ENCODE results near the gene SUSD6.
"Not testable (repeated sequence)": the region's sequence is repeated elsewhere in the genome, so short reads cannot be mapped to it uniquely, and the experiment has no call there.

SUSD6 gene

DNA sequence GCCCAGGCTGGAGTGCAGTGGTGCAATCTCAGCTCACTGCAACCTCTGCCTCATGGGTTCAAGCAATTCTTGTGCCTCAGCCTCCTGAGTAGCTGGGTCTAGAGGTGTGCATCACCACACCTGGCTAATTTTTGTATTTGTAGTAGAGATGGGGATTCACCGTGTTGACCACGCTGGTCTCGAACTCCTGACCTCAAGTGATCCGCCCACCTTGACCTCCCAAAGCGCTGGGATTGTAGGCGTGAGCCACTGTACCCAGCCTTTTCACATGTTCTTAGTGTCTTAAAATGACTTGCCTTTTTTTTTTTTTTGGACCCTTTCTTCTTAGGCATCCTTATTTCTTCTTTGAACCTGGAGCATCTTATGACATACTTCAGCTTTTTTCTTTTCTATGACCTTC, 87.8 kb downstream of the SUSD6 start:
- H3K4me1 ChIP-seq (ENCODE audit: control insufficient read depth in 2 of 2, insufficient read depth in 1 of 2, low read depth in 1 of 2, low read length in 2 of 2): peaks cover 23 to 60% of the 10 kb centered on the region in 2 donors
- not testable (repeated sequence) for H3K27me3 ChIP-seq (ENCODE audit: control insufficient read depth in 3 of 3, insufficient read depth in 3 of 3, low read depth in 1 of 3, low read length in 3 of 3); H4K8ac ChIP-seq (ENCODE audit: low read depth, low read length); H3K4me2 ChIP-seq (ENCODE audit: insufficient read depth, low read length, poor library complexity, severe bottlenecking); H3K4me3 ChIP-seq (ENCODE audit: low read length in 2 of 2); H3K14ac ChIP-seq (ENCODE audit: low read length); H3K4ac ChIP-seq (ENCODE audit: low read length); H2AFZ ChIP-seq (ENCODE audit: low read length); H2BK120ac ChIP-seq (ENCODE audit: low read depth, low read length); DNase-seq (ENCODE audit: low spot score); H3K79me1 ChIP-seq (ENCODE audit: low read depth, low read length); H2BK12ac ChIP-seq (ENCODE audit: low read length); H3K27ac ChIP-seq (replicated peaks; ENCODE audit: low read length); H3K9ac ChIP-seq (ENCODE audit: low read depth, low read length, poor library complexity); H2BK5ac ChIP-seq (ENCODE audit: low read length); H3K36me3 ChIP-seq (replicated peaks in 1 of 2; ENCODE audit: control insufficient read depth in 2 of 2, insufficient read depth in 2 of 2, low read length in 2 of 2); H4K91ac ChIP-seq (ENCODE audit: low read depth, low read length, poor library complexity); H2AK5ac ChIP-seq (ENCODE audit: low read depth, low read length); H3K23ac ChIP-seq (ENCODE audit: low read depth, low read length, poor library complexity); H3K9me3 ChIP-seq (replicated peaks in 1 of 2; ENCODE audit: control insufficient read depth in 2 of 2, insufficient read depth in 1 of 2, low read depth in 1 of 2, low read length in 2 of 2); H2BK15ac ChIP-seq (ENCODE audit: low read length); H3K18ac ChIP-seq (ENCODE audit: low read length)
- WGBS, 2 donors (ENCODE audit: extremely low coverage in 2 of 2, insufficient read length in 2 of 2, insufficient replicate concordance in 1 of 2): no CpG with 5 or more reads among the region's 6 CpGs

- WGBS, 2 donors (ENCODE audit: extremely low coverage in 2 of 2, insufficient read length in 2 of 2, insufficient replicate concordance in 1 of 2): no CpG with 5 or more reads among the region's 6 CpGs
- no peaks in the 10 kb centered on the region for H3K27me3 ChIP-seq (ENCODE audit: control insufficient read depth in 3 of 3, insufficient read depth in 3 of 3, low read depth in 1 of 3, low read length in 3 of 3)
- H3K4me2 ChIP-seq (ENCODE audit: insufficient read depth, low read length, poor library complexity, severe bottlenecking): no peak overlapping the region
- H3K9ac ChIP-seq (ENCODE audit: low read depth, low read length, poor library complexity): no peak overlapping the region
- H3K9me3 ChIP-seq (replicated peaks in 1 of 2; ENCODE audit: control insufficient read depth in 2 of 2, insufficient read depth in 1 of 2, low read depth in 1 of 2, low read length in 2 of 2): no peaks in the 10 kb centered on the region
- no peak overlapping the region for H3K14ac ChIP-seq (ENCODE audit: low read length)
- no peak for DNase-seq (ENCODE audit: low spot score)
- H4K91ac ChIP-seq (ENCODE audit: low read depth, low read length, poor library complexity): no peak overlapping the region
- no peak overlapping the region for H2BK15ac ChIP-seq (ENCODE audit: low read length)
- no peak overlapping the region for H2AFZ ChIP-seq (ENCODE audit: low read length)
- H3K4me3 ChIP-seq (ENCODE audit: low read length in 2 of 2): no peak overlapping the region
- no peak overlapping the region for H2BK120ac ChIP-seq (ENCODE audit: low read depth, low read length)
- H3K4me1 ChIP-seq (ENCODE audit: control insufficient read depth in 2 of 2, insufficient read depth in 1 of 2, low read depth in 1 of 2, low read length in 2 of 2): peaks cover 20 to 55% of the 10 kb centered on the region in 2 donors
- no peak overlapping the region for H3K23ac ChIP-seq (ENCODE audit: low read depth, low read length, poor library complexity)
- H3K18ac ChIP-seq (ENCODE audit: low read length): no peak overlapping the region
- no peak overlapping the region for H3K27ac ChIP-seq (replicated peaks; ENCODE audit: low read length)
- H2AK5ac ChIP-seq (ENCODE audit: low read depth, low read length): no peak overlapping the region
- H2BK5ac ChIP-seq (ENCODE audit: low read length): no peak overlapping the region
- H3K36me3 ChIP-seq (replicated peaks in 1 of 2; ENCODE audit: control insufficient read depth in 2 of 2, insufficient read depth in 2 of 2, low read length in 2 of 2): peaks cover 0 to 4% of the 10 kb centered on the region in 2 donors
- no peak overlapping the region for H2BK12ac ChIP-seq (ENCODE audit: low read length)
- H4K8ac ChIP-seq (ENCODE audit: low read depth, low read length): no peak overlapping the region
- no peaks in the 10 kb centered on the region for H3K79me1 ChIP-seq (ENCODE audit: low read depth, low read length)
- no peak overlapping the region for H3K4ac ChIP-seq (ENCODE audit: low read length)
These were observed 88.4 kb downstream of the SUSD6 start for GRCh38 chr14:69699748-69700303.

DNA sequence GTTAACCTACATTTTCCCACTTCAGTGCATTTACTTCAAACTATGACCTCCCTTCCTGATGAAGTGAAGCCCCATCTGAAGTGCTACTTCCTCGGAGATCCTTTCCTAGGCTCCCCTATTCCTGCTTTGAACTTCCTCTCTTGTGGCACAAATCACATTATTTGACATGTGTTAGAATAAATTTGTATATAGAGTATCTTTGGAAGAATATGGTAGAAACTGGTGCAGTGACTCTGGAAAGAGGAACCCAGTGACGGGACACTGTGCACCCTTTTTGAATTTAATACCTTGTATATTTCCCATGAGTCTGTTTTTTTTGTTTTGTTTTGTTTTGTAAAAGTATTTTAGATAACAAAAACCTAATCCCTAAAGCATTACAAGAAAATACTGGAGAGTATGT, 89.2 kb downstream of the SUSD6 start:
- no peaks in the 10 kb centered on the region for H3K27me3 ChIP-seq (ENCODE audit: control insufficient read depth in 3 of 3, insufficient read depth in 3 of 3, low read depth in 1 of 3, low read length in 3 of 3)
- no peak for DNase-seq (ENCODE audit: low spot score)
- H3K9ac ChIP-seq (ENCODE audit: low read depth, low read length, poor library complexity): no peak overlapping the region
- H3K4me3 ChIP-seq (ENCODE audit: low read length in 2 of 2): no peak overlapping the region
- H3K79me1 ChIP-seq (ENCODE audit: low read depth, low read length): no peaks in the 10 kb centered on the region
- no peak overlapping the region for H2AK5ac ChIP-seq (ENCODE audit: low read depth, low read length)
- peaks cover 13 to 48% of the 10 kb centered on the region in 2 donors for H3K4me1 ChIP-seq (ENCODE audit: control insufficient read depth in 2 of 2, insufficient read depth in 1 of 2, low read depth in 1 of 2, low read length in 2 of 2)
- no peak overlapping the region for H2BK120ac ChIP-seq (ENCODE audit: low read depth, low read length)
- H4K8ac ChIP-seq (ENCODE audit: low read depth, low read length): no peak overlapping the region
- H3K9me3 ChIP-seq (replicated peaks in 1 of 2; ENCODE audit: control insufficient read depth in 2 of 2, insufficient read depth in 1 of 2, low read depth in 1 of 2, low read length in 2 of 2): no peaks in the 10 kb centered on the region
- no peak overlapping the region for H4K91ac ChIP-seq (ENCODE audit: low read depth, low read length, poor library complexity)
- H3K23ac ChIP-seq (ENCODE audit: low read depth, low read length, poor library complexity): no peak overlapping the region
- no peak overlapping the region for H2BK12ac ChIP-seq (ENCODE audit: low read length)
- H3K27ac ChIP-seq (replicated peaks; ENCODE audit: low read length): no peak overlapping the region
- no peak overlapping the region for H2BK5ac ChIP-seq (ENCODE audit: low read length)
- no peak overlapping the region for H3K4me2 ChIP-seq (ENCODE audit: insufficient read depth, low read length, poor library complexity, severe bottlenecking)
- H2BK15ac ChIP-seq (ENCODE audit: low read length): no peak overlapping the region
- no peak overlapping the region for H3K14ac ChIP-seq (ENCODE audit: low read length)
- no peak overlapping the region for H2AFZ ChIP-seq (ENCODE audit: low read length)
- peaks cover 0 to 4% of the 10 kb centered on the region in 2 donors for H3K36me3 ChIP-seq (replicated peaks in 1 of 2; ENCODE audit: control insufficient read depth in 2 of 2, insufficient read depth in 2 of 2, low read length in 2 of 2)
- H3K4ac ChIP-seq (ENCODE audit: low read length): no peak overlapping the region
- no peak overlapping the region for H3K18ac ChIP-seq (ENCODE audit: low read length)
- WGBS, 2 donors (ENCODE audit: extremely low coverage in 2 of 2, insufficient read length in 2 of 2, insufficient replicate concordance in 1 of 2): no CpG with 5 or more reads among the region's 2 CpGs

DNA sequence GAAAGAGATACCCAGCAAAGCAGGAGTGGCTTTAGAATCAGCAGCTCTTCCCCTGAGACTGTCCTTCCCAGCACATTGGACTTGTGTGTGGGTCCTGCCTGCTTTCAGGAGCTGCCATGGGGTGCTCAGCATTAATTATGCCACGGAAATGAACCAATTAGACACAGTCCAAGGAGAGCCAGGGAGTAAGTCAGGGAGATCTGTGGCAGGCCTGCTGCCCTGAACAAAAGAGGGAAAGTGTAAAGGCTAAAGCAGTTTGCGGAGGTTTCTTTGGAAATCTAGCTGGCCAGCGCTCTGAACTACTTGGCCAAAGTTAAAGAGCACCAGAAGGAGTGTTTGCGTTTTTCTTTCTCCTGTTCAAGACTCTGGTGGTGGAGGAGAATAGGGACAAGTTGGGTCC, 89.9 kb downstream of the SUSD6 start:
- Histone ChIP-seq H3K4me1 (ENCODE audit: control insufficient read depth in 2 of 2, insufficient read depth in 1 of 2, low read depth in 1 of 2, low read length in 2 of 2) (peaks cover 12 to 41% of the 10 kb centered on the region in 2 donors), H2BK15ac (ENCODE audit: low read length) (no peak overlapping the region), H3K4me2 (ENCODE audit: insufficient read depth, low read length, poor library complexity, severe bottlenecking) (no peak overlapping the region), H3K9ac (ENCODE audit: low read depth, low read length, poor library complexity) (no peak overlapping the region), H3K23ac (ENCODE audit: low read depth, low read length, poor library complexity) (no peak overlapping the region), H3K79me1 (ENCODE audit: low read depth, low read length) (no peaks in the 10 kb centered on the region), H3K27ac (replicated peaks; ENCODE audit: low read length) (no peak overlapping the region), H2BK12ac (ENCODE audit: low read length) (no peak overlapping the region), H3K18ac (ENCODE audit: low read length) (peak overlapping the region; percentile 49), H3K27me3 (ENCODE audit: control insufficient read depth in 3 of 3, insufficient read depth in 3 of 3, low read depth in 1 of 3, low read length in 3 of 3) (no peaks in the 10 kb centered on the region), H4K91ac (ENCODE audit: low read depth, low read length, poor library complexity) (no peak overlapping the region), H2BK120ac (ENCODE audit: low read depth, low read length) (no peak overlapping the region), H2BK5ac (ENCODE audit: low read length) (no peak overlapping the region), H3K14ac (ENCODE audit: low read length) (no peak overlapping the region), H3K9me3 (replicated peaks in 1 of 2; ENCODE audit: control insufficient read depth in 2 of 2, insufficient read depth in 1 of 2, low read depth in 1 of 2, low read length in 2 of 2) (no peaks in the 10 kb centered on the region), H2AK5ac (ENCODE audit: low read depth, low read length) (no peak overlapping the region), H2AFZ (ENCODE audit: low read length) (no peak overlapping the region), H3K4ac (ENCODE audit: low read length) (no peak overlapping the region), H3K36me3 (replicated peaks in 1 of 2; ENCODE audit: control insufficient read depth in 2 of 2, insufficient read depth in 2 of 2, low read length in 2 of 2) (peaks cover 0 to 7% of the 10 kb centered on the region in 2 donors), H4K8ac (ENCODE audit: low read depth, low read length) (no peak overlapping the region), H3K4me3 (ENCODE audit: low read length in 2 of 2) (no peak overlapping the region)
- no CpG with 5 or more reads among the region's 4 CpGs for WGBS, 2 donors (ENCODE audit: extremely low coverage in 2 of 2, insufficient read length in 2 of 2, insufficient replicate concordance in 1 of 2)
- DNase-seq (ENCODE audit: low spot score): no peak
